Activated T-cell treated with anti-CD3 and anti-CD28 coated beads, Interleukin-2, amount 50 U/mL, for 24 hours (primary cell): ENCODE measurements around the gene TPH1.

Experiments
- DNase-seq: peaks from one replicate; pipeline ENCODE4 v3.0.0-alpha.2; 2020
- H3K27ac Mint-ChIP-seq: 2 replicates; pipeline ENCODE4 v1.8.0; 2020; ENCODE audit warnings: mild to moderate bottlenecking, mixed read lengths
- H3K27me3 Mint-ChIP-seq: 2 replicates; pipeline ENCODE4 v1.8.0; 2020; ENCODE audit warnings: mixed read lengths
- H3K36me3 Mint-ChIP-seq: 2 replicates; pipeline ENCODE4 v1.8.0; 2020; ENCODE audit warnings: low read depth, mixed read lengths
- H3K4me1 Mint-ChIP-seq: 2 replicates; pipeline ENCODE4 v1.8.0; 2020; ENCODE audit warnings: low read depth, mixed read lengths
- H3K4me3 Mint-ChIP-seq: 2 replicates; pipeline ENCODE4 v1.8.0; 2020; ENCODE audit warnings: mild to moderate bottlenecking, moderate library complexity, mixed read lengths
- H3K9me3 Mint-ChIP-seq: 2 replicates; pipeline ENCODE4 v1.8.0; 2020; ENCODE audit warnings: mixed read lengths

TPH1 gene

GRCh38 chr11:18063125-18063524 is 17.1 kb upstream of the TPH1 start:
- Mint-ChIP-seq H3K9me3 (no peaks in the 10 kb centered on the region), H3K4me3 (no peak overlapping the region), H3K4me1 (no peaks in the 10 kb centered on the region), H3K36me3 (peaks cover 16% of the 10 kb centered on the region), H3K27me3 (no peaks in the 10 kb centered on the region), H3K27ac (no peak overlapping the region)
- no peak for DNase-seq

- Mint-ChIP-seq H3K9me3 (no peaks in the 10 kb centered on the region), H3K27ac (no peak overlapping the region), H3K36me3 (peaks cover 11% of the 10 kb centered on the region), H3K4me1 (no peaks in the 10 kb centered on the region), H3K4me3 (no peak overlapping the region), H3K27me3 (no peaks in the 10 kb centered on the region)
- no peak for DNase-seq
Measured at GRCh38 chr11:18061351-18061750, 15.3 kb upstream of the TPH1 start.

GRCh38 chr11:18056561-18057181 is 10.6 kb upstream of the TPH1 start:
- H3K36me3 Mint-ChIP-seq, result no peaks in the 10 kb centered on the region
- H3K27ac Mint-ChIP-seq, result no peak overlapping the region
- DNase-seq, result no peak
- H3K4me3 Mint-ChIP-seq, result no peak overlapping the region
- no peaks in the 10 kb centered on the region for H3K4me1 Mint-ChIP-seq
- no peaks in the 10 kb centered on the region for H3K9me3 Mint-ChIP-seq
- no peaks in the 10 kb centered on the region for H3K27me3 Mint-ChIP-seq

GRCh38 chr11:18054511-18055103 is 8.5 kb upstream of the TPH1 start:
- Mint-ChIP-seq H3K27ac (no peak overlapping the region), H3K36me3 (no peaks in the 10 kb centered on the region), H3K4me3 (no peak overlapping the region)

GRCh38 chr11:18050848-18051247 is 4.8 kb upstream of the TPH1 start:
- Mint-ChIP-seq H3K9me3 (no peaks in the 10 kb centered on the region), H3K36me3 (no peaks in the 10 kb centered on the region), H3K27ac (no peak overlapping the region), H3K4me3 (no peak overlapping the region), H3K27me3 (peaks cover 25% of the 10 kb centered on the region), H3K4me1 (no peaks in the 10 kb centered on the region)
- no peak for DNase-seq

More at GRCh38 chr11:18054511-18055103, 8.5 kb upstream of the TPH1 start:
- no peaks in the 10 kb centered on the region for H3K27me3 Mint-ChIP-seq
- H3K9me3 Mint-ChIP-seq, result no peaks in the 10 kb centered on the region
- DNase-seq, result no peak
- H3K4me1 Mint-ChIP-seq, result no peaks in the 10 kb centered on the region

- H3K36me3 Mint-ChIP-seq, result no peaks in the 10 kb centered on the region
Measured at GRCh38 chr11:18036456-18036855, 9.6 kb downstream of the TPH1 start.

GRCh38 chr11:18027475-18027874 is 18.6 kb downstream of the TPH1 start:
- Mint-ChIP-seq H3K4me1 (no peaks in the 10 kb centered on the region), H3K27me3 (no peaks in the 10 kb centered on the region), H3K9me3 (no peaks in the 10 kb centered on the region), H3K36me3 (no peaks in the 10 kb centered on the region), H3K4me3 (no peak overlapping the region), H3K27ac (no peak overlapping the region)
- no peak for DNase-seq

More at GRCh38 chr11:18036456-18036855, 9.6 kb downstream of the TPH1 start:
- Mint-ChIP-seq H3K9me3 (no peaks in the 10 kb centered on the region), H3K27ac (no peak overlapping the region), H3K4me3 (no peak overlapping the region), H3K4me1 (no peaks in the 10 kb centered on the region), H3K27me3 (peaks cover 14% of the 10 kb centered on the region)
- DNase-seq, result no peak

- H3K27me3 Mint-ChIP-seq, result no peaks in the 10 kb centered on the region
- no peak overlapping the region for H3K27ac Mint-ChIP-seq
- no peaks in the 10 kb centered on the region for H3K4me1 Mint-ChIP-seq
- no peaks in the 10 kb centered on the region for H3K36me3 Mint-ChIP-seq
- no peak overlapping the region for H3K4me3 Mint-ChIP-seq
- no peak for DNase-seq
- H3K9me3 Mint-ChIP-seq, result no peaks in the 10 kb centered on the region
Measured at GRCh38 chr11:18022419-18022818, 23.6 kb downstream of the TPH1 start.

GRCh38 chr11:18019650-18020049 is 26.4 kb downstream of the TPH1 start:
- DNase-seq, result no peak
- no peaks in the 10 kb centered on the region for H3K27me3 Mint-ChIP-seq
- H3K4me3 Mint-ChIP-seq, result no peak overlapping the region
- H3K27ac Mint-ChIP-seq, result no peak overlapping the region
- peaks cover 9% of the 10 kb centered on the region for H3K4me1 Mint-ChIP-seq
- no peaks in the 10 kb centered on the region for H3K9me3 Mint-ChIP-seq
- no peaks in the 10 kb centered on the region for H3K36me3 Mint-ChIP-seq

- Mint-ChIP-seq H3K27ac (no peak overlapping the region), H3K4me3 (no peak overlapping the region), H3K36me3 (peaks cover 5% of the 10 kb centered on the region), H3K27me3 (no peaks in the 10 kb centered on the region), H3K4me1 (peaks cover 30% of the 10 kb centered on the region), H3K9me3 (no peaks in the 10 kb centered on the region)
- no peak for DNase-seq
Measured at GRCh38 chr11:18016789-18017188, 29.3 kb downstream of the TPH1 start.

- H3K36me3 Mint-ChIP-seq, result peaks cover 5% of the 10 kb centered on the region
- peak overlapping the region; percentile 46 for H3K4me3 Mint-ChIP-seq
- H3K27me3 Mint-ChIP-seq, result no peaks in the 10 kb centered on the region
- H3K4me1 Mint-ChIP-seq, result peaks cover 46% of the 10 kb centered on the region
- DNase-seq, result no peak
- peak overlapping the region; percentile 95 for H3K27ac Mint-ChIP-seq
- no peaks in the 10 kb centered on the region for H3K9me3 Mint-ChIP-seq
Measured at GRCh38 chr11:18014876-18015275, 31.2 kb downstream of the TPH1 start.

GRCh38 chr11:18013790-18014507 is 32.1 kb downstream of the TPH1 start:
- peaks cover 46% of the 10 kb centered on the region for H3K4me1 Mint-ChIP-seq
- peaks cover 5% of the 10 kb centered on the region for H3K36me3 Mint-ChIP-seq
- peak overlapping the region; percentile 95 for H3K27ac Mint-ChIP-seq
- DNase-seq, result no peak
- no peaks in the 10 kb centered on the region for H3K27me3 Mint-ChIP-seq
- no peaks in the 10 kb centered on the region for H3K9me3 Mint-ChIP-seq
- peak overlapping the region; percentile 83 for H3K4me3 Mint-ChIP-seq

GRCh38 chr11:18012906-18013781 is 32.9 kb downstream of the TPH1 start, which contains the start of gene SERGEF:
TSS of gene SERGEF (minus strand) at chr11:18013047. CDS start at chr11:18013010, 37 bp downstream.
- Mint-ChIP-seq H3K27me3 (no peaks in the 10 kb centered on the region), H3K27ac (peak within 1 kb of the TSS; percentile 95), H3K9me3 (no peaks in the 10 kb centered on the region), H3K4me3 (peak within 1 kb of the TSS; percentile 83), H3K36me3 (peaks cover 5% of the 10 kb centered on the region), H3K4me1 (peaks cover 46% of the 10 kb centered on the region)
- peak; percentile 94 for DNase-seq

- H3K4me1 Mint-ChIP-seq, result peaks cover 46% of the 10 kb centered on the region
- H3K4me3 Mint-ChIP-seq, result peak overlapping the region; percentile 83
- H3K9me3 Mint-ChIP-seq, result no peaks in the 10 kb centered on the region
- H3K27ac Mint-ChIP-seq, result peak overlapping the region; percentile 95
- DNase-seq, result peak; percentile 61
- peaks cover 5% of the 10 kb centered on the region for H3K36me3 Mint-ChIP-seq
- no peaks in the 10 kb centered on the region for H3K27me3 Mint-ChIP-seq
Measured at GRCh38 chr11:18012122-18012905, 33.8 kb downstream of the TPH1 start.
